HG02870 (cell line): Measurements from ENCODE around the gene GDI2.
"Not testable (repeated sequence)": the region's sequence is repeated elsewhere in the genome, so short reads cannot be mapped to it uniquely, and the experiment has no call there.

Experiments
- ATAC-seq: cut with Tn5 transposase; IDR thresholded peaks from one replicate; pipeline ENCODE4 v1.9.1; 2021; ENCODE audit warnings: mild to moderate bottlenecking, moderate library complexity; ENCODE audit not compliant: unreplicated experiment

Gene GDI2

GRCh38 chr10:5788969-5789368 is 24.3 kb downstream of the GDI2 start:
- no peak for ATAC-seq

- ATAC-seq = no peak
Measured at GRCh38 chr10:5783300-5783699, 29.9 kb downstream of the GDI2 start.

- ATAC-seq = no peak
Measured at GRCh38 chr10:5782174-5782573, 31.1 kb downstream of the GDI2 start.

GRCh38 chr10:5779730-5780129 is 33.5 kb downstream of the GDI2 start:
- ATAC-seq = no peak

- ATAC-seq = not testable (repeated sequence)
Measured at GRCh38 chr10:5777758-5778157, 35.5 kb downstream of the GDI2 start.

- no peak for ATAC-seq
Measured at GRCh38 chr10:5776881-5777197, 36.4 kb downstream of the GDI2 start.

- no peak for ATAC-seq
Measured at GRCh38 chr10:5776136-5776880, 36.9 kb downstream of the GDI2 start.

- no peak for ATAC-seq
Measured at GRCh38 chr10:5775685-5776084, 37.5 kb downstream of the GDI2 start.

- no peak for ATAC-seq
Measured at GRCh38 chr10:5774987-5775620, 38.1 kb downstream of the GDI2 start.

- no peak for ATAC-seq
Measured at GRCh38 chr10:5766189-5766588, 47.0 kb downstream of the GDI2 start.

GRCh38 chr10:5765617-5766016 is 47.6 kb downstream of the GDI2 start:
- ATAC-seq = no peak

- ATAC-seq = no peak
Measured at GRCh38 chr10:5764422-5765297, 48.6 kb downstream of the GDI2 start.

GRCh38 chr10:5762531-5762930 is 50.7 kb downstream of the GDI2 start:
- ATAC-seq = no peak

GRCh38 chr10:5761220-5761619 is 52.0 kb downstream of the GDI2 start:
- no peak for ATAC-seq

- no peak for ATAC-seq
Measured at GRCh38 chr10:5760515-5760914, 52.7 kb downstream of the GDI2 start.

- ATAC-seq = no peak
Measured at GRCh38 chr10:5758927-5759326, 54.3 kb downstream of the GDI2 start.

- ATAC-seq = no peak
Measured at GRCh38 chr10:5757766-5758517, 55.3 kb downstream of the GDI2 start.

- ATAC-seq = no peak
Measured at GRCh38 chr10:5752301-5752871, 60.8 kb downstream of the GDI2 start.

GRCh38 chr10:5751601-5752253 is 61.5 kb downstream of the GDI2 start:
- no peak for ATAC-seq

- ATAC-seq = no peak
Measured at GRCh38 chr10:5748394-5748803, 64.8 kb downstream of the GDI2 start.
